HG03097 (cell line): ENCODE measurements around the gene PCSK5.
"Not testable (repeated sequence)": the region's sequence is repeated elsewhere in the genome, so short reads cannot be mapped to it uniquely, and the experiment has no call there.

Experiments used
- ATAC-seq: cut with Tn5 transposase; IDR thresholded peaks from one replicate; pipeline ENCODE4 v1.9.1; 2021; ENCODE audit not compliant: unreplicated experiment, low FRiP score

The PCSK5 gene

GRCh38 chr9:75890472-75891276 is at the start of gene PCSK5:
PCSK5 (plus strand) TSS chr9:75890673; CDS start chr9:75891182, 509 bp downstream.
- peak; percentile 85 for ATAC-seq

DNA sequence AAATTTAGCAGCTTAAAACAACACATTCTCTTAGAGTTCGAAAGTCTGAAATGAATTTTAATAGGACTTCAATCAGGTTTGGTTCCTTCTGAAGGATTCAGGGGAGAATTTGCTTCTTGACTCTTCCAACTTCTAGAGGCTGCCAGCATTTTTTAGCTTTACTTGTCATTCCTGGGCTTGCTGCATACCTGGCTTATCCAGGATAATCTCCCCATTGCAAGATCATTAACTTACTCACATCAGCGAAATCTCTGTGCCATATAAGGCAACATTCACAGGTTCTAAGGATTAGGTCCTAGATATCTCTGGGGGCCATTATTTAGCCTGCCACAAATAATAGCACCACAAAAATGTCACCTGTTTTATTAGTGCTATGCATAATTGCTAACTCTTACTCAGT is 46.2 kb upstream of the PCSK5 start:
- no peak for ATAC-seq

- ATAC-seq, result no peak
Observed at GRCh38 chr9:75845806-75846205, 44.7 kb upstream of the PCSK5 start.

GRCh38 chr9:75847085-75847484 is 43.4 kb upstream of the PCSK5 start:
- no peak for ATAC-seq

GRCh38 chr9:75850459-75851200 is 39.8 kb upstream of the PCSK5 start:
- ATAC-seq, result no peak

GRCh38 chr9:75851917-75852316 is 38.6 kb upstream of the PCSK5 start:
- no peak for ATAC-seq

DNA sequence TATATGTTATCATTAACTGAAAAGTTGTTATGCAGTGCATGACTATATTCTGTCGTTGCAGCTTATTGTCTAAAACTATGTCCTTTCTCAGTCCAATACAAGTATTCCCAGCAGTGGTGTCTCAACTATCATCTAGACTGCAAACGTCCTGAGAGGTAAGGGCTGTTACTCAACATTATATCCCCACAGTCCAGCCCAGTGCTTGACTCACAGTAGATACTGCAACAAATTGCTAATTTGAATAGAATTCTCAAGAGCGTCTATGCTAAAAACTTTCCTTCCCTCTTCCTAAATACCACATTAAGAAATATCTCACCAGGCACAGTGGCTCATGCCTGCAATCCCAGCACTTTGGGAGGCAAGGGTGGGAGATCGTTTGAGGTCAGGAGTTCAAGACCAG is 37.7 kb upstream of the PCSK5 start:
- no peak for ATAC-seq

DNA sequence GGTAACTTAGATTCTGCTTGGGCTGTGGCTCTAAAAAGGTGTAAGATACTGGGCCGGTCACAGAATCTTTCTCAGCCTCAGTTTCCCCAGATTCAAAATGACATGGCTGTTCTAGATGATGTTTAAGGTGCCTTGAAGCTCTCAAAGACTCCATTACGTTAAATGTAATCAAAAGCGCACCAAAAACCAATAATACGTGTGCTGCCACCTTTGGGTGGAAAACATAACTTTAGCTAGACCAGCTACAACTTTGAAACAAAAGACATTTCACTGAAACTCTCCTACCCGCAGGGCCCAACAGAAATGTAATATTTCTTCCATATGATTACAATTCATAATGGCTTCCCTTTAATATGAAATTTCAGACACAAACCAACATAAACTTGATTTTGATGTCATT is 35.0 kb upstream of the PCSK5 start:
- ATAC-seq, result no peak

- no peak for ATAC-seq
Observed at GRCh38 chr9:75858497-75859092, 31.9 kb upstream of the PCSK5 start.

DNA sequence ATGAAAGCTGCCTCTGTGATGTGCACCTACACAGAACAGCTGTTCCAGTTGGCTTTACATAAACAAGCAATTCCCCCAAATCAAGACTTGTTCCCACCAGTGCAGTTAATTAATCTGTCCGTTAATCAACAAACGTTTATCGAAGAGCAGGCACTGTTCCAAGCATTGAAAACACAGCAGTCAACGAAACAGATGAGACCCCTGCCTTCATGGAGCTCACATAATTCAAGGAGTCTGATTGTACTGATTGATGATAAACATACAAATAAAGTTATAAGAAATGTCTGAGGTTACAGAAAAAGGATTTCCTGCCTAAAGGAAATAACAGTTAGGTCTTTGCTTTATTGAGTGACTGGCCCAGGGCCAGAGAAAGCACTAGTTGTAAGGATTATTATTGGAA is 26.2 kb upstream of the PCSK5 start:
- ATAC-seq, result no peak

GRCh38 chr9:75866273-75866871 is 24.1 kb upstream of the PCSK5 start:
- ATAC-seq, result no peak

- not testable (repeated sequence) for ATAC-seq
Observed at GRCh38 chr9:75868526-75868925, 21.9 kb upstream of the PCSK5 start.

GRCh38 chr9:75869236-75869635 is 21.2 kb upstream of the PCSK5 start:
- ATAC-seq, result no peak

- ATAC-seq, result no peak
Observed at GRCh38 chr9:75870450-75870849, 20.0 kb upstream of the PCSK5 start.

DNA sequence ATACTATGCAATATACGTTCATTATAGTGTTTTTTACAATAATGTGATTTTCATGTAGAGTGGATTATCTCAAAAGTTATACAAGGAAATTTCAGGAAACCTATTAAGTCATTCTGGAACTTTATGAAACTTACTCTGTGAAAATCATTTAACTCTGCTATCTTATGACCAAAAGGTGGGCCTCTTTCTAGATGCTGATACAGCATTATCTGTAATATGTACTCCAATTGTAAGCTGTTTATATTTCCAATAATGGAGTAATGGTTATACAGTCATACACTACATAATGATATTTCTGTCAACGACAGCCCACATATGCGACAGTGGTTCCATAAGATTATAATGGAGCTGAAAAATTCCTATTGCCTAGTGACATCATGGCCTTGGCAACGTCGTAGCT is 18.8 kb upstream of the PCSK5 start:
- ATAC-seq, result no peak

GRCh38 chr9:75873712-75874111 is 16.8 kb upstream of the PCSK5 start:
- no peak for ATAC-seq

GRCh38 chr9:75876999-75877640 is 13.4 kb upstream of the PCSK5 start:
- no peak for ATAC-seq

DNA sequence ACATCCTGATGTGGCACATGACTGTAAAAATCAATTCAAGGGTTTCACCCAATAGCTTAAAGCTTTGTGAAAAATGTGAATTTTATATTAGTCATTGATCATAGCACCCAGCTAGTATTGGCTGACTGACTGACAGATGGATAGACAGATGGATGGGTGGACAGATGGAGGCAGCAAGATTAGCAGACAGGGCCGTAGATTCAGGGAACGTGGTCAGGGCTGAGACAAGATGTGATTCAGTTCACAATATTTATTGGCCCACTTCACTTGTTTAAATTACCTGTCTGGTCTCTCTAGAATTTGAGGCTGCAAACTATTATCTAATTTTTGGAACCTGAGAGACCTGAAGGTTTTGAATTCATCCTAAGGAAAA is 12.0 kb upstream of the PCSK5 start:
- ATAC-seq, result no peak

GRCh38 chr9:75880618-75881017 is 9.9 kb upstream of the PCSK5 start:
- no peak for ATAC-seq

GRCh38 chr9:75881761-75882160 is 8.7 kb upstream of the PCSK5 start:
- ATAC-seq, result no peak

DNA sequence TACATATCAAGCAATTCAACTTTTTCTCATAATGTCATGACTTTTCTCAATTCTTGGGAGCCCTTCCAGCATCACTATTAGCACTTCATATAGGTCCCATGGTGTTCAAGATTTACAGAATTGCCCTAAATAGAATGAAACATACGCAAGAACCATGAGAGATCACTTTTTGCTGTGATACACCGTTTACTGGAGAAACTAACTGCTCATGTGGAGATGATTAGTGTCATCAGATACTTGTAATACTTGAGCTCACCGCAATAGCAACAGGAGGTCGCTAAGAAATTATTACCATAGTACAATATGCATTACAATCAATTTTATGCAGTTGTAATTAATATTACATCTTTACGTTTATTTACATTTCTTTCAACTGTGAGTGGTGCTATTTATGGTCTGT is 4.8 kb upstream of the PCSK5 start:
- no peak for ATAC-seq
